ENCODE measurements around the gene HLA-DPB1.

Gene HLA-DPB1

GRCh38 chr6:33075568-33076405 lies at the start of gene HLA-DPB1:
Gene HLA-DPB1 (plus strand): TSS chr6:33075990. CDS start chr6:33076042, 52 bp downstream.
- no peaks in the 10 kb centered on the region for H3K36me3 Mint-ChIP-seq (ENCODE audit: low read depth)
- H3K27ac Mint-ChIP-seq, result no peak within 1 kb of the TSS
- no peak for TF ChIP-seq CTCF (IDR thresholded peaks at IDR 0.05)
- H3K27me3 Mint-ChIP-seq (ENCODE audit: low read depth, poor library complexity), result peaks cover 57% of the 10 kb centered on the region
- DNase-seq, result no peak
- peaks cover 30% of the 10 kb centered on the region for H3K4me1 Mint-ChIP-seq
- H3K4me3 Mint-ChIP-seq, result no peak within 1 kb of the TSS
- no peaks in the 10 kb centered on the region for H3K9me3 Mint-ChIP-seq

GRCh38 chr6:33028220-33028849 lies 47.5 kb upstream of the HLA-DPB1 start:
- TF ChIP-seq CTCF (IDR thresholded peaks at IDR 0.05), result no peak
- Mint-ChIP-seq H3K4me1 (no peaks in the 10 kb centered on the region), H3K27me3 (ENCODE audit: low read depth, poor library complexity) (peaks cover 55% of the 10 kb centered on the region), H3K36me3 (ENCODE audit: low read depth) (no peaks in the 10 kb centered on the region), H3K9me3 (no peaks in the 10 kb centered on the region), H3K4me3 (no peak overlapping the region), H3K27ac (no peak overlapping the region)
- DNase-seq, result no peak

GRCh38 chr6:33029328-33030184 lies 46.2 kb upstream of the HLA-DPB1 start:
- Mint-ChIP-seq H3K27me3 (ENCODE audit: low read depth, poor library complexity) (peaks cover 64% of the 10 kb centered on the region), H3K36me3 (ENCODE audit: low read depth) (no peaks in the 10 kb centered on the region), H3K27ac (no peak overlapping the region), H3K9me3 (peaks cover 2% of the 10 kb centered on the region), H3K4me3 (no peak overlapping the region), H3K4me1 (no peaks in the 10 kb centered on the region)
- no peak for DNase-seq
- no peak for TF ChIP-seq CTCF (IDR thresholded peaks at IDR 0.05)

- H3K27ac Mint-ChIP-seq, result no peak overlapping the region
- H3K36me3 Mint-ChIP-seq (ENCODE audit: low read depth), result no peaks in the 10 kb centered on the region
- H3K27me3 Mint-ChIP-seq (ENCODE audit: low read depth, poor library complexity), result peaks cover 64% of the 10 kb centered on the region
- peaks cover 9% of the 10 kb centered on the region for H3K9me3 Mint-ChIP-seq
- DNase-seq, result no peak
- no peaks in the 10 kb centered on the region for H3K4me1 Mint-ChIP-seq
- H3K4me3 Mint-ChIP-seq, result no peak overlapping the region
- no peak for TF ChIP-seq CTCF (IDR thresholded peaks at IDR 0.05)
Observed at GRCh38 chr6:33030245-33030644, 45.5 kb upstream of the HLA-DPB1 start.

- Mint-ChIP-seq H3K4me3 (no peak overlapping the region), H3K9me3 (peaks cover 17% of the 10 kb centered on the region), H3K27me3 (ENCODE audit: low read depth, poor library complexity) (peaks cover 63% of the 10 kb centered on the region), H3K36me3 (ENCODE audit: low read depth) (no peaks in the 10 kb centered on the region), H3K4me1 (no peaks in the 10 kb centered on the region), H3K27ac (no peak overlapping the region)
- TF ChIP-seq CTCF (IDR thresholded peaks at IDR 0.05), result no peak
- no peak for DNase-seq
Observed at GRCh38 chr6:33034554-33034953, 41.2 kb upstream of the HLA-DPB1 start.
